ENCODE measurements around the gene B4GAT1.
A peak's percentile ranks its signal among the peaks of the same experiment; 100 is the strongest.
"Not testable (repeated sequence)": the region's sequence is repeated elsewhere in the genome, so short reads cannot be mapped to it uniquely, and the experiment has no call there.

Gene B4GAT1

GRCh38 chr11:66347425-66348276, at the start of gene B4GAT1:
B4GAT1 (minus strand) TSS chr11:66347629; CDS start chr11:66347545, 84 bp downstream.
- Histone ChIP-seq H3K27me3 (ENCODE audit: control insufficient read depth, insufficient read depth, low read length) (no peaks in the 10 kb centered on the region), H3K4me1 (ENCODE audit: control insufficient read depth, insufficient read depth, low read length) (peaks cover 49% of the 10 kb centered on the region), H3K9me3 (ENCODE audit: control insufficient read depth, low read length) (no peaks in the 10 kb centered on the region), H3K9ac (ENCODE audit: low read length) (peak within 1 kb of the TSS; percentile 79), H3K4me3 (ENCODE audit: low read length) (peak within 1 kb of the TSS; percentile 60), H3K36me3 (ENCODE audit: control insufficient read depth, insufficient read depth, low read length) (no peaks in the 10 kb centered on the region)

- H3K9ac ChIP-seq (ENCODE audit: low read length) = no peak overlapping the region
- no peaks in the 10 kb centered on the region for H3K9me3 ChIP-seq (ENCODE audit: control insufficient read depth, low read length)
- H3K36me3 ChIP-seq (ENCODE audit: control insufficient read depth, insufficient read depth, low read length) = no peaks in the 10 kb centered on the region
- no peaks in the 10 kb centered on the region for H3K4me1 ChIP-seq (ENCODE audit: control insufficient read depth, insufficient read depth, low read length)
- no peaks in the 10 kb centered on the region for H3K27me3 ChIP-seq (ENCODE audit: control insufficient read depth, insufficient read depth, low read length)
- H3K4me3 ChIP-seq (ENCODE audit: low read length) = no peak overlapping the region
These were observed 46.5 kb upstream of the B4GAT1 start for GRCh38 chr11:66393954-66394353.

GRCh38 chr11:66391322-66391721, 43.9 kb upstream of the B4GAT1 start:
- H3K36me3 ChIP-seq (ENCODE audit: control insufficient read depth, insufficient read depth, low read length) = no peaks in the 10 kb centered on the region
- H3K9me3 ChIP-seq (ENCODE audit: control insufficient read depth, low read length) = no peaks in the 10 kb centered on the region
- H3K4me1 ChIP-seq (ENCODE audit: control insufficient read depth, insufficient read depth, low read length) = peaks cover 6% of the 10 kb centered on the region
- H3K27me3 ChIP-seq (ENCODE audit: control insufficient read depth, insufficient read depth, low read length) = no peaks in the 10 kb centered on the region
- no peak overlapping the region for H3K4me3 ChIP-seq (ENCODE audit: low read length)
- H3K9ac ChIP-seq (ENCODE audit: low read length) = no peak overlapping the region

GRCh38 chr11:66388780-66389386, 41.5 kb upstream of the B4GAT1 start:
- no peaks in the 10 kb centered on the region for H3K27me3 ChIP-seq (ENCODE audit: control insufficient read depth, insufficient read depth, low read length)
- H3K9me3 ChIP-seq (ENCODE audit: control insufficient read depth, low read length) = no peaks in the 10 kb centered on the region
- no peaks in the 10 kb centered on the region for H3K36me3 ChIP-seq (ENCODE audit: control insufficient read depth, insufficient read depth, low read length)
- peaks cover 9% of the 10 kb centered on the region for H3K4me1 ChIP-seq (ENCODE audit: control insufficient read depth, insufficient read depth, low read length)
- no peak overlapping the region for H3K9ac ChIP-seq (ENCODE audit: low read length)
- no peak overlapping the region for H3K4me3 ChIP-seq (ENCODE audit: low read length)

GRCh38 chr11:66386171-66387069, 39.0 kb upstream of the B4GAT1 start:
- Histone ChIP-seq H3K4me3 (ENCODE audit: low read length) (no peak overlapping the region), H3K27me3 (ENCODE audit: control insufficient read depth, insufficient read depth, low read length) (no peaks in the 10 kb centered on the region), H3K4me1 (ENCODE audit: control insufficient read depth, insufficient read depth, low read length) (peaks cover 9% of the 10 kb centered on the region), H3K9ac (ENCODE audit: low read length) (peak overlapping the region; percentile 44), H3K36me3 (ENCODE audit: control insufficient read depth, insufficient read depth, low read length) (no peaks in the 10 kb centered on the region), H3K9me3 (ENCODE audit: control insufficient read depth, low read length) (no peaks in the 10 kb centered on the region)

GRCh38 chr11:66384316-66384715, 36.9 kb upstream of the B4GAT1 start:
- not testable (repeated sequence) for H3K4me1 ChIP-seq (ENCODE audit: control insufficient read depth, insufficient read depth, low read length); H3K9ac ChIP-seq (ENCODE audit: low read length); H3K9me3 ChIP-seq (ENCODE audit: control insufficient read depth, low read length); H3K4me3 ChIP-seq (ENCODE audit: low read length); H3K27me3 ChIP-seq (ENCODE audit: control insufficient read depth, insufficient read depth, low read length); H3K36me3 ChIP-seq (ENCODE audit: control insufficient read depth, insufficient read depth, low read length)

GRCh38 chr11:66380264-66380663, 32.8 kb upstream of the B4GAT1 start:
- H3K4me1 ChIP-seq (ENCODE audit: control insufficient read depth, insufficient read depth, low read length); H3K27me3 ChIP-seq (ENCODE audit: control insufficient read depth, insufficient read depth, low read length); H3K9me3 ChIP-seq (ENCODE audit: control insufficient read depth, low read length); H3K9ac ChIP-seq (ENCODE audit: low read length); H3K36me3 ChIP-seq (ENCODE audit: control insufficient read depth, insufficient read depth, low read length); H3K4me3 ChIP-seq (ENCODE audit: low read length): not testable (repeated sequence)

GRCh38 chr11:66373690-66374287, 26.4 kb upstream of the B4GAT1 start:
- not testable (repeated sequence) for H3K4me3 ChIP-seq (ENCODE audit: low read length); H3K9me3 ChIP-seq (ENCODE audit: control insufficient read depth, low read length); H3K27me3 ChIP-seq (ENCODE audit: control insufficient read depth, insufficient read depth, low read length); H3K36me3 ChIP-seq (ENCODE audit: control insufficient read depth, insufficient read depth, low read length); H3K4me1 ChIP-seq (ENCODE audit: control insufficient read depth, insufficient read depth, low read length); H3K9ac ChIP-seq (ENCODE audit: low read length)

- Histone ChIP-seq H3K9me3 (ENCODE audit: control insufficient read depth, low read length) (no peaks in the 10 kb centered on the region), H3K4me1 (ENCODE audit: control insufficient read depth, insufficient read depth, low read length) (peaks cover 9% of the 10 kb centered on the region), H3K9ac (ENCODE audit: low read length) (no peak overlapping the region), H3K4me3 (ENCODE audit: low read length) (no peak overlapping the region), H3K36me3 (ENCODE audit: control insufficient read depth, insufficient read depth, low read length) (no peaks in the 10 kb centered on the region), H3K27me3 (ENCODE audit: control insufficient read depth, insufficient read depth, low read length) (peaks cover 6% of the 10 kb centered on the region)
These were observed 25.8 kb upstream of the B4GAT1 start for GRCh38 chr11:66373265-66373664.

- H3K9ac ChIP-seq (ENCODE audit: low read length) = peak within 1 kb of the TSS; percentile 64
- H3K4me1 ChIP-seq (ENCODE audit: control insufficient read depth, insufficient read depth, low read length) = peaks cover 9% of the 10 kb centered on the region
- no peaks in the 10 kb centered on the region for H3K36me3 ChIP-seq (ENCODE audit: control insufficient read depth, insufficient read depth, low read length)
- no peaks in the 10 kb centered on the region for H3K9me3 ChIP-seq (ENCODE audit: control insufficient read depth, low read length)
- peaks cover 6% of the 10 kb centered on the region for H3K27me3 ChIP-seq (ENCODE audit: control insufficient read depth, insufficient read depth, low read length)
- H3K4me3 ChIP-seq (ENCODE audit: low read length) = peak within 1 kb of the TSS; percentile 26
These were observed 24.4 kb upstream of the B4GAT1 start, which contains the start of gene SLC29A2 for GRCh38 chr11:66371627-66372415. SLC29A2 (minus strand) TSS chr11:66371760; CDS start chr11:66371591, 169 bp downstream.

All from mucosa of stomach (tissue), 1 donor.